Vagina (tissue), 2 donors: Measurements from ENCODE around the gene KRT16. TPM values are rescaled to one million over a fixed set of nuclear protein-coding genes. Genes with fewer than 3 reads are reported as not detected.

Experiments used
- DNase-seq, 2 donors: peaks; one replicate each; pipeline ENCODE4 v3.0.0-alpha.2; 2017; ENCODE audit errors: extremely low spot score in 2 of 2
- H3K27ac ChIP-seq: fragments of 200-600 bp; sonication (generic); one replicate; pipeline ENCODE4 v1.5.1; 2019
- H3K27me3 ChIP-seq: fragments of 200-600 bp; sonication (generic); one replicate; pipeline ENCODE4 v1.5.1; 2019
- H3K36me3 ChIP-seq, 2 donors: fragments of 200-600 bp; sonication (generic); one replicate each; pipeline ENCODE4 v1.5.1; 2017 to 2019
- H3K4me1 ChIP-seq: fragments of 200-600 bp; sonication (generic); one replicate; pipeline ENCODE4 v1.5.1; 2019
- H3K4me3 ChIP-seq, 2 donors: fragments of 200-600 bp; sonication (generic); 1 replicate in 1 of 2; 2 replicates in 1 of 2; pipeline ENCODE4 v1.5.1; 2016 to 2019
- H3K9me3 ChIP-seq: fragments of 200-600 bp; sonication (generic); one replicate; pipeline ENCODE4 v1.5.1; 2019
- CTCF ChIP-seq, 3 experiments: fragments of 450-650 bp in 2 of 3; fragments of 200-600 bp in 1 of 3; sonication (generic) in 1 of 3; IDR thresholded peaks; one replicate each; pipeline ENCODE4 v1.5.1; 2017 to 2019; ENCODE audit warnings: antibody characterized with exemption in 3 of 3, mild to moderate bottlenecking in 2 of 3, moderate library complexity in 2 of 3
- POLR2A ChIP-seq, 2 donors: fragments of 450-650 bp; IDR thresholded peaks; one replicate each; pipeline ENCODE4 v1.6.1; 2017; ENCODE audit warnings: antibody characterized with exemption in 2 of 2, mild to moderate bottlenecking in 2 of 2, moderate library complexity in 2 of 2
- POLR2AphosphoS5 ChIP-seq, 2 donors: sonication (generic); formaldehyde crosslinking; IDR thresholded peaks; one replicate each; pipeline ENCODE4 v1.9.0; 2017; ENCODE audit warnings: antibody characterized with exemption in 2 of 2, mild to moderate bottlenecking in 2 of 2, low read depth in 1 of 2; ENCODE audit not compliant: insufficient read depth in 1 of 2
- intact Hi-C: fragments of 100-400 bp; cut with DNase I; formaldehyde crosslinking; loops from one replicate; pipeline ENCODE4 v1.15.1; 2023
- total RNA-seq: library from RNA; depleted of rRNA; stranded (reverse); fragments of >200 nt; gene quantifications from one replicate; pipeline ENCODE4 v1.2.3, GENCODE V29; 2016

The KRT16 gene
- total RNA-seq, 1 donor from 2014 or later: 872 TPM

- H3K36me3 ChIP-seq: no peaks in the 10 kb centered on the region
- DNase-seq: no peak
- H3K27me3 ChIP-seq: no peaks in the 10 kb centered on the region
- H3K4me1 ChIP-seq: peaks cover 67% of the 10 kb centered on the region
- peak overlapping the region; percentile 85 for H3K27ac ChIP-seq
- no peak for TF ChIP-seq POLR2AphosphoS5 (IDR thresholded peaks at IDR 0.05; ENCODE audit: insufficient read depth in 1 of 2, low read depth in 1 of 2)
- TF ChIP-seq CTCF (IDR thresholded peaks at IDR 0.05): no peak
- no peak for TF ChIP-seq POLR2A (IDR thresholded peaks at IDR 0.05)
- no peaks in the 10 kb centered on the region for H3K9me3 ChIP-seq
- H3K4me3 ChIP-seq: no peak overlapping the region
- intact Hi-C loops: loop anchor here (10.0 kb wide), 1 partner anchor 850 kb away; no protein-coding TSS in a partner anchor
Measured at GRCh38 chr17:41654678-41655607, 42.4 kb upstream of the KRT16 start.

GRCh38 chr17:41653892-41654677 lies 41.5 kb upstream of the KRT16 start:
- TF ChIP-seq POLR2AphosphoS5 (IDR thresholded peaks at IDR 0.05; ENCODE audit: insufficient read depth in 1 of 2, low read depth in 1 of 2) (peak; percentile 51 to 68), POLR2A (IDR thresholded peaks at IDR 0.05) (no peak)
- DNase-seq: no peak
- Histone ChIP-seq H3K9me3 (no peaks in the 10 kb centered on the region), H3K4me1 (peaks cover 63% of the 10 kb centered on the region), H3K36me3 (no peaks in the 10 kb centered on the region), H3K27ac (peak overlapping the region; percentile 87), H3K4me3 (no peak overlapping the region), H3K27me3 (no peaks in the 10 kb centered on the region)
- intact Hi-C loops: loop anchor here (10.0 kb wide), 1 partner anchor 849 kb away; no protein-coding TSS in a partner anchor

- peak overlapping the region; percentile 87 for H3K27ac ChIP-seq
- H3K4me1 ChIP-seq: peaks cover 70% of the 10 kb centered on the region
- TF ChIP-seq POLR2A (IDR thresholded peaks at IDR 0.05): no peak
- no peak for TF ChIP-seq POLR2AphosphoS5 (IDR thresholded peaks at IDR 0.05; ENCODE audit: insufficient read depth in 1 of 2, low read depth in 1 of 2)
- H3K4me3 ChIP-seq: no peak overlapping the region
- DNase-seq: no peak
- H3K36me3 ChIP-seq: no peaks in the 10 kb centered on the region
- intact Hi-C loops: loop anchor here (10.0 kb wide), 1 partner anchor 849 kb away; no protein-coding TSS in a partner anchor
- H3K27me3 ChIP-seq: no peaks in the 10 kb centered on the region
- H3K9me3 ChIP-seq: no peaks in the 10 kb centered on the region
Measured at GRCh38 chr17:41653421-41653820, 40.9 kb upstream of the KRT16 start.

GRCh38 chr17:41652461-41652970 lies 39.9 kb upstream of the KRT16 start:
- no peak overlapping the region for H3K4me3 ChIP-seq
- peak overlapping the region; percentile 87 for H3K27ac ChIP-seq
- peaks cover 75% of the 10 kb centered on the region for H3K4me1 ChIP-seq
- no peaks in the 10 kb centered on the region for H3K36me3 ChIP-seq
- no peaks in the 10 kb centered on the region for H3K9me3 ChIP-seq
- intact Hi-C loops: loop anchor here (10.0 kb wide), 1 partner anchor 848 kb away; no protein-coding TSS in a partner anchor
- no peak for TF ChIP-seq CTCF (IDR thresholded peaks at IDR 0.05)
- TF ChIP-seq POLR2A (IDR thresholded peaks at IDR 0.05): no peak
- no peak for TF ChIP-seq POLR2AphosphoS5 (IDR thresholded peaks at IDR 0.05; ENCODE audit: insufficient read depth in 1 of 2, low read depth in 1 of 2)
- DNase-seq: no peak
- no peaks in the 10 kb centered on the region for H3K27me3 ChIP-seq

GRCh38 chr17:41651625-41652460 lies 39.3 kb upstream of the KRT16 start:
- H3K9me3 ChIP-seq: no peaks in the 10 kb centered on the region
- no peak for DNase-seq
- H3K27ac ChIP-seq: peak overlapping the region; percentile 87
- intact Hi-C loops: loop anchor here (1.0 to 10.0 kb wide), 2 partner anchors 104 to 847 kb away; no protein-coding TSS in a partner anchor
- no peaks in the 10 kb centered on the region for H3K27me3 ChIP-seq
- TF ChIP-seq POLR2AphosphoS5 (IDR thresholded peaks at IDR 0.05; ENCODE audit: insufficient read depth in 1 of 2, low read depth in 1 of 2) (peak; percentile 9 to 78), CTCF (IDR thresholded peaks at IDR 0.05) (no peak)
- no peaks in the 10 kb centered on the region for H3K36me3 ChIP-seq
- H3K4me3 ChIP-seq: no peak overlapping the region
- H3K4me1 ChIP-seq: peaks cover 72% of the 10 kb centered on the region
